H9 (cell line): Measurements from ENCODE around the gene P2RY12. TPM values are rescaled to one million over a fixed set of nuclear protein-coding genes. Genes with fewer than 3 reads are reported as not detected.

ENCODE experiments used
- DNase-seq: peaks from one replicate; pipeline ENCODE4 v3.0.0-alpha.2; 2017
- H2AFZ ChIP-seq: one replicate; pipeline ENCODE4 v1.6.1; 2013; ENCODE audit warnings: mild to moderate bottlenecking, low read length, control low read depth, moderate library complexity
- H2AK5ac ChIP-seq: 2 replicates; pipeline ENCODE4 v1.6.1; 2013; ENCODE audit warnings: low read length, control low read depth, mixed read lengths; ENCODE audit not compliant: insufficient read length
- H2BK120ac ChIP-seq: one replicate; pipeline ENCODE4 v1.6.1; 2013; ENCODE audit warnings: low read depth, mild to moderate bottlenecking, low read length, control low read depth, inconsistent platforms; ENCODE audit not compliant: poor library complexity, severe bottlenecking
- H2BK12ac ChIP-seq: 2 replicates; pipeline ENCODE4 v1.6.1; 2013; ENCODE audit warnings: low read length, control low read depth, mixed read lengths, low read depth; ENCODE audit not compliant: insufficient read length
- H2BK15ac ChIP-seq: 2 replicates; pipeline ENCODE4 v1.6.1; 2013; ENCODE audit warnings: low read depth, low read length, control low read depth
- H2BK20ac ChIP-seq: one replicate; pipeline ENCODE4 v1.6.1; 2013; ENCODE audit warnings: low read depth, mild to moderate bottlenecking, low read length, control low read depth, inconsistent platforms; ENCODE audit not compliant: poor library complexity, severe bottlenecking
- H2BK5ac ChIP-seq: 2 replicates; pipeline ENCODE4 v1.6.1; 2013; ENCODE audit warnings: low read length, control low read depth, mixed read lengths; ENCODE audit not compliant: insufficient read length
- H3K14ac ChIP-seq: 2 replicates; pipeline ENCODE4 v1.6.1; 2013; ENCODE audit warnings: low read length, control low read depth; ENCODE audit not compliant: insufficient read depth
- H3K18ac ChIP-seq: 2 replicates; pipeline ENCODE4 v1.6.1; 2013; ENCODE audit warnings: low read depth, mild to moderate bottlenecking, mixed read lengths, low read length, control low read depth; ENCODE audit not compliant: insufficient read length
- H3K23ac ChIP-seq: 2 replicates; pipeline ENCODE4 v1.6.1; 2013; ENCODE audit warnings: low read length, control low read depth, mixed read lengths, low read depth; ENCODE audit not compliant: insufficient read length
- H3K23me2 ChIP-seq: 2 replicates; pipeline ENCODE4 v1.6.1; 2013; ENCODE audit warnings: low read depth, mild to moderate bottlenecking, mixed read lengths, low read length, control low read depth; ENCODE audit not compliant: insufficient read length, poor library complexity, severe bottlenecking
- H3K27ac ChIP-seq: 2 replicates; pipeline ENCODE4 v1.5.1; 2013; ENCODE audit warnings: low read length, control low read depth, mixed read lengths, low read depth; ENCODE audit not compliant: insufficient read length
- H3K27me3 ChIP-seq: 2 replicates; pipeline ENCODE4 v1.6.1; 2013; ENCODE audit warnings: low read length, control low read depth, inconsistent platforms; ENCODE audit not compliant: insufficient read depth
- H3K4ac ChIP-seq: 2 replicates; pipeline ENCODE4 v1.6.1; 2013; ENCODE audit warnings: low read depth, mild to moderate bottlenecking, control low read depth, inconsistent platforms, low read length, moderate library complexity
- H3K4me1 ChIP-seq: 2 replicates; pipeline ENCODE4 v1.6.1; 2013; ENCODE audit warnings: low read length, control low read depth, inconsistent platforms; ENCODE audit not compliant: insufficient read depth
- H3K4me2 ChIP-seq: 2 replicates; pipeline ENCODE4 v1.6.1; 2013; ENCODE audit warnings: low read length, control low read depth, mixed read lengths; ENCODE audit not compliant: insufficient read length, insufficient read depth
- H3K56ac ChIP-seq: 2 replicates; pipeline ENCODE4 v1.6.1; 2013; ENCODE audit warnings: low read depth, mild to moderate bottlenecking, mixed read lengths, low read length, control low read depth; ENCODE audit not compliant: insufficient read length
- H3K79me1 ChIP-seq: 2 replicates; pipeline ENCODE4 v1.6.1; 2013; ENCODE audit warnings: low read depth, mild to moderate bottlenecking, moderate library complexity, low read length, control low read depth, inconsistent platforms; ENCODE audit not compliant: insufficient read depth, poor library complexity, severe bottlenecking
- H3K79me2 ChIP-seq: 2 replicates; pipeline ENCODE4 v1.6.1; 2013; ENCODE audit warnings: low read length, control low read depth, inconsistent platforms; ENCODE audit not compliant: insufficient read depth
- H3K9ac ChIP-seq: 2 replicates; pipeline ENCODE4 v1.6.1; 2013; ENCODE audit warnings: low read length, control low read depth, mixed read lengths; ENCODE audit not compliant: insufficient read length; ENCODE audit errors: extremely low read depth
- H3K9me3 ChIP-seq: one replicate; pipeline ENCODE4 v1.6.1; 2013; ENCODE audit warnings: low read depth, low read length, inconsistent platforms; ENCODE audit not compliant: control insufficient read depth
- H3T11ph ChIP-seq: one replicate; pipeline ENCODE4 v1.6.1; 2013; ENCODE audit warnings: mild to moderate bottlenecking, low read length, control low read depth, inconsistent platforms
- H4K20me1 ChIP-seq: one replicate; pipeline ENCODE4 v1.6.1; 2013; ENCODE audit not compliant: control insufficient read depth, insufficient read length, insufficient read depth
- H4K5ac ChIP-seq: 2 replicates; pipeline ENCODE4 v1.6.1; 2013; ENCODE audit warnings: low read depth, mild to moderate bottlenecking, mixed read lengths, low read length, control low read depth; ENCODE audit not compliant: insufficient read length
- H4K8ac ChIP-seq: replicated peaks from 2 replicates; pipeline ENCODE4 v1.6.1; 2013; ENCODE audit warnings: low read length, control low read depth, mixed read lengths, low read depth; ENCODE audit not compliant: insufficient read length
- H4K91ac ChIP-seq: 2 replicates; pipeline ENCODE4 v1.6.1; 2013; ENCODE audit warnings: low read depth, mild to moderate bottlenecking, moderate library complexity, mixed read lengths, low read length, control low read depth; ENCODE audit not compliant: insufficient read length
- H3K27ac Mint-ChIP-seq, 3 experiments: 2 replicates in 2 of 3; 3 replicates in 1 of 3; pipeline ENCODE4 v1.8.0; 2020 to 2021; ENCODE audit warnings: mixed read lengths in 3 of 3, mild to moderate bottlenecking in 1 of 3, moderate library complexity in 1 of 3
- H3K27me3 Mint-ChIP-seq: 2 replicates; pipeline ENCODE4 v1.8.0; 2021; ENCODE audit warnings: low read depth, mild to moderate bottlenecking, moderate library complexity, mixed read lengths
- H3K36me3 Mint-ChIP-seq, 3 experiments: 2 replicates in 2 of 3; 3 replicates in 1 of 3; pipeline ENCODE4 v1.8.0; 2020 to 2021; ENCODE audit warnings: low read depth in 3 of 3, mixed read lengths in 3 of 3; ENCODE audit not compliant: insufficient read depth in 1 of 3
- H3K4me1 Mint-ChIP-seq, 2 experiments: 2 replicates each; pipeline ENCODE4 v1.8.0; 2020; ENCODE audit warnings: mixed read lengths in 2 of 2
- H3K4me3 Mint-ChIP-seq, 2 experiments: 2 replicates in 1 of 2; 3 replicates in 1 of 2; pipeline ENCODE4 v1.8.0; 2020 to 2021; ENCODE audit warnings: mild to moderate bottlenecking in 2 of 2, mixed read lengths in 2 of 2, moderate library complexity in 1 of 2
- H3K9me3 Mint-ChIP-seq, 2 experiments: 2 replicates in 1 of 2; 3 replicates in 1 of 2; pipeline ENCODE4 v1.8.0; 2020; ENCODE audit warnings: mild to moderate bottlenecking in 2 of 2, mixed read lengths in 2 of 2, moderate library complexity in 1 of 2
- whole genome bisulfite sequencing: extraction: QIAGEN DNeasy Blood & Tissue Kit; methylation state at CpG from one replicate; pipeline ENCODE4 v1.1.7; 2013; ENCODE audit warnings: missing lambda C conversion rate, low lambda C conversion rate, mixed read lengths; ENCODE audit not compliant: insufficient read length; ENCODE audit errors: extremely low coverage; 5-methylcytosine and 5-hydroxymethylcytosine counted together
- total RNA-seq: library from RNA; stranded (reverse); gene quantifications from 2 replicates; pipeline ENCODE4 v1.2.1, GENCODE V29; 2021
- TF ChIP-seq, protein P1 (sequence below): fragments of 200-600 bp; sonication (generic); conservative IDR thresholded peaks from 3 replicates; pipeline ENCODE4 v1.8.0; 2021; ENCODE audit warnings: antibody characterized with exemption, mild to moderate bottlenecking

The P2RY12 gene
- total RNA-seq, 1 experiment from 2014 or later, result not detected

DNA sequence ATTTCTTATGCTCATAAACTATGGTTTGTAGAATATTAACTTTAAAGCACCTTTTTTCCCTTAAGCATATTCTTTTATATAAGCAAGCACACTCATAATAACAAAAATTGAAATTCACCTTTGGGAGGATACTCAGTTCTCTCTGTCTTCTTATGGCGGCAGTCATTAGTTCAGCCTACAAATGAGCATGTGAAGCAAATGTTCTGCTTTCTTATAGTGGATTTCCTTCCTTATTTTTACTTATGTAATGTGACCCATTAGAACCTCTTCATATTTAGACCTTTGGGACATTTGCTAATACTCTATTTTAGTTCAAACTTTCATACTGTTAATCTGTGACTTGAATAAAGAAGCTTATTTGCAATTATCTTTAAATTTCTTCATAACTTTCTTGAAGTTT, 55.2 kb downstream of the P2RY12 start, which contains the start of gene P2RY13:
TSS of gene P2RY13 (minus strand) at position 187 of the 400 bp plus-strand sequence. CDS start at position 166, 21 bp downstream.
- Histone ChIP-seq H2AK5ac (no peak within 1 kb of the TSS), H2BK5ac (no peak within 1 kb of the TSS), H3T11ph (no peak within 1 kb of the TSS)

More for the DNA sequence above, 55.2 kb downstream of the P2RY12 start, which contains the start of gene P2RY13:
- no peaks in the 10 kb centered on the region for H4K20me1 ChIP-seq
- no peak within 1 kb of the TSS for H2BK15ac ChIP-seq
- no peak within 1 kb of the TSS for H4K5ac ChIP-seq
- H3K79me2 ChIP-seq, result no peaks in the 10 kb centered on the region
- H3K27ac Mint-ChIP-seq, result peak within 1 kb of the TSS in 1 of 3 experiments; percentile 46; a peak in 1 of 7 replicates
- H3K27me3 ChIP-seq, result no peaks in the 10 kb centered on the region
- H3K9me3 ChIP-seq, result no peaks in the 10 kb centered on the region
- no peak within 1 kb of the TSS for H4K91ac ChIP-seq
- H3K79me1 ChIP-seq, result no peaks in the 10 kb centered on the region
- no CpG with 5 or more reads among the region's 1 CpG for WGBS
- TF ChIP-seq, protein P1, sequence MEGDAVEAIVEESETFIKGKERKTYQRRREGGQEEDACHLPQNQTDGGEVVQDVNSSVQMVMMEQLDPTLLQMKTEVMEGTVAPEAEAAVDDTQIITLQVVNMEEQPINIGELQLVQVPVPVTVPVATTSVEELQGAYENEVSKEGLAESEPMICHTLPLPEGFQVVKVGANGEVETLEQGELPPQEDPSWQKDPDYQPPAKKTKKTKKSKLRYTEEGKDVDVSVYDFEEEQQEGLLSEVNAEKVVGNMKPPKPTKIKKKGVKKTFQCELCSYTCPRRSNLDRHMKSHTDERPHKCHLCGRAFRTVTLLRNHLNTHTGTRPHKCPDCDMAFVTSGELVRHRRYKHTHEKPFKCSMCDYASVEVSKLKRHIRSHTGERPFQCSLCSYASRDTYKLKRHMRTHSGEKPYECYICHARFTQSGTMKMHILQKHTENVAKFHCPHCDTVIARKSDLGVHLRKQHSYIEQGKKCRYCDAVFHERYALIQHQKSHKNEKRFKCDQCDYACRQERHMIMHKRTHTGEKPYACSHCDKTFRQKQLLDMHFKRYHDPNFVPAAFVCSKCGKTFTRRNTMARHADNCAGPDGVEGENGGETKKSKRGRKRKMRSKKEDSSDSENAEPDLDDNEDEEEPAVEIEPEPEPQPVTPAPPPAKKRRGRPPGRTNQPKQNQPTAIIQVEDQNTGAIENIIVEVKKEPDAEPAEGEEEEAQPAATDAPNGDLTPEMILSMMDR, result no peak
- H3K4me1 Mint-ChIP-seq, result peaks cover 2 to 8% of the 10 kb centered on the region in 2 experiments
- H4K8ac ChIP-seq, result no peak within 1 kb of the TSS
- H3K23me2 ChIP-seq, result no peaks in the 10 kb centered on the region
- DNase-seq, result no peak
- H3K56ac ChIP-seq, result no peak within 1 kb of the TSS
- H2BK12ac ChIP-seq, result no peak within 1 kb of the TSS
- H3K9ac ChIP-seq, result no peak within 1 kb of the TSS
- H3K27me3 Mint-ChIP-seq, result no peaks in the 10 kb centered on the region
- H3K18ac ChIP-seq, result no peak within 1 kb of the TSS
- no peaks in the 10 kb centered on the region for H3K36me3 Mint-ChIP-seq
- H3K9me3 Mint-ChIP-seq, result no peaks in the 10 kb centered on the region
- H3K4ac ChIP-seq, result no peak within 1 kb of the TSS
- H3K23ac ChIP-seq, result no peak within 1 kb of the TSS
- H3K4me1 ChIP-seq, result no peaks in the 10 kb centered on the region
- no peak within 1 kb of the TSS for H3K4me3 Mint-ChIP-seq
- no peak within 1 kb of the TSS for H2BK120ac ChIP-seq
- no peak within 1 kb of the TSS for H3K4me2 ChIP-seq
- no peak within 1 kb of the TSS for H2AFZ ChIP-seq
- no peak within 1 kb of the TSS for H3K27ac ChIP-seq
- H3K14ac ChIP-seq, result no peak within 1 kb of the TSS
- H2BK20ac ChIP-seq, result no peak within 1 kb of the TSS
